CD4-positive, alpha-beta T cell treated with Interleukin-6 at 100 ng/mL for 8 hours (primary cell): Measurements from ENCODE around the gene OR51B5.
"Not testable (repeated sequence)": the region's sequence is repeated elsewhere in the genome, so short reads cannot be mapped to it uniquely, and the experiment has no call there.

ENCODE experiments used
- DNase-seq: peaks from one replicate; pipeline ENCODE4 v3.0.0-alpha.2; 2020; ENCODE audit warnings: mixed read lengths, low spot score

The OR51B5 gene

DNA sequence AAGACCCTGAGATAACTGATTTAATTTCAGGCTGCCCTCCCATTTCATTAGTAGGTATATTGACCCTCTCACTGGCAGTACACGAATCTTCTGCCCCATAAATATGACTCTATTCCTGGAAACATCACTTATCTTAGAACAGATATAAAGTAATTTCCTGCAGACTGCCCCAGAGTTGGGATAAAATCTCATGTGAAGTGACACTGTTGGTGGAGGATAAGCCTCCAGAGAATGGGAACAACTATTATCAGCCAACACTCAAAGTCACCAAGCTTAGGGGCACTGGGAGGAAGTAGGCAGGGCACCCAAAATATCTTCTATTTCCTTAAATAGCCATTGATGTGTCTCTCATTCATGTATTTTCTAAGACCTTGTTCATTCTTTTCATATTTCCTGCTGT is 8.2 kb downstream of the OR51B5 start:
- no peak for DNase-seq

DNA sequence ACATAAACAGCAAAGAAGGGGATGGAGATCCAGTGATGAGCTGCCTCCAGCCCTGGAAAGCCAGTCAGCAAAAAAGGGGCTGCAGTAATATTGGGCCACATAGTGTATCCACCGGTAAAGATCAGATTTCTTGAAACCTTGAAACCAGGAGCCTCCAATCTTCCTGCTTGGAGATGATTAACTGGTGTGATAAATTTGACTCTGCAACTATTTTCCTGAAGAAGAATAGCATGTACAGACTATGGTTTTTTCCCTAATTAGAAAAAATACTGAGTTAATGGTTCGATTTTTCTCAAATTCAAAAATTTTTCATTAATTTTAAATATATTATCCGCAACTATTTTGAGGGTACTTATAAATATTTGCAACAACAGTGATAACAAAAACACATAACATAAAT is 19.1 kb downstream of the OR51B5 start, which contains the start of gene OR51B2:
Gene OR51B2 (minus strand): TSS at position 101 of the 400 bp plus-strand sequence. CDS start 0 bp downstream, at position 101.
- no peak for DNase-seq

DNA sequence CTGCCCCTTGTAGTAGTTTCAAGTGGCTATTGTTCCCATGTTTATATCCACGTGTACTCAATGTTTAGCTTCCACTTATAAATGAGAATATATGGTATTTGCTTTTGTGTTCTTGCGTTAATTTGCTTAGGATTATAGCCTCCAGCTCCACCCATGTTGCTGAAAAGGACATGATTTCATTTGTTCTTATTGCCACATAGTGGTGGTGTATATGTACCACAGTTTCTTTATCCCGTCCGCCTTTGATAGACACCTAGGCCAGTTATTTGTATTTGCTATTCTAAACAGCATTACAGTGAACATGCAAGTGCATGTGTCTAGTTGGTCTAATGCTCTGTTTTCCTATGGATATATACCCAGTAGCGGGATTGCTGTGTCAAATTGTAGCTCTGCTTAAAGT is 26.0 kb downstream of the OR51B5 start:
- DNase-seq: no peak

GRCh38 chr11:5313326-5314023 is 29.8 kb downstream of the OR51B5 start:
- DNase-seq: not testable (repeated sequence)

DNA sequence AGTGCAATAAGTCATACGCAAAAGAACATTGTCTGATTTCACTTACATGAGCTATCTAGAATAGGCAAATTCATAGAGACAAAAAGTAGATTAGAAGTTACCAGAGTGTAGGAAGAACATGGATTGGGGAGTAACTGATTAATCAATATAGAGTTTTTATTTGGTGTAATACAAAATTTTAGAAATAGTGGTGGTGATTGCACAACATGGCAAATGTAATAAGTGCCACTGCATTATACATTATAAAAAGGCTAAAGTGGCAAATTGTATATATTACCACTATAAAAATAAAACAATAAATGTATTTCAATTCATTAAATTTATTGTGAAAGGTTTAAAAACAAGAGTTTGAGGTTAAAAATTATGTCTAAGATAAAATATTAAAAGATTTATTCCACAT is 32.9 kb downstream of the OR51B5 start:
- DNase-seq: no peak

DNA sequence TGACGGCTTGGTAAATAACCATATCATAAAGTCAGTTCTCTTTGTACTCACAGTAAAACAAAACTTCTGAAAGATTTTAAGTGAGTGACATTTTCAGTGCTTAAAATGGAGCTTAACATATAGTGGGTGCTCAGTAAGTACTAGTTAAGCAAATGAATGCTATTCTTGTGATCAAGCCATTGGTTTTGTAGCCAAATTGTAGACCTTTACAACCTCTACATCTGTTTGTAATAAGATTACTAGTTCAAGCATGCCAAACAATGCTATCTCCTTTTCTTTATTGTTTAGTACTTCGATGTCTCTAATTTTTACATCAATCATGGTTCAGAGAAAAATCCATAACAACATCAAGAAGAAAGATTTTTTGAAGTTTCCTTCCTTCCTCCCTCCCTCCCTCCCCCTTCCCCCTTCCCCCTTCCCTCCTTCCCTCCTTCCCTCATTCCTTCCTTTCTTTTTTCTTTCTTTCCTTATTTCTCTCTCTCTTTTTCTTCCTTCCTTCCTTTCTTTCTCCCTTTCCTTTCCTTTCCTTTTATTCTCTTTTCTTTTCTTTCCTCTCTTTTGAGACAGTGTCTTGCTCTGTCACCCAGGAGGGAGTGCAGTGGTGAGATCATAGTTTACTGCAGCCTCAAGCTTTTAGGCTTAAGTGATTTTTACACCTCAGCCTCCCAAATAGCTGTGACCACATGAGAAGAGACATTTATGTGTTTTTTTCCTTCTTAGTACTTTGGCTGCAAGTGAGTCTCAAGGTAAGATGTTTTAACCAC is 35.9 kb downstream of the OR51B5 start:
- DNase-seq: no peak

GRCh38 chr11:5304046-5304445 is 39.3 kb downstream of the OR51B5 start:
- no peak for DNase-seq

- DNase-seq: no peak
Observed at GRCh38 chr11:5303626-5304025, 39.7 kb downstream of the OR51B5 start.

GRCh38 chr11:5301846-5302245 is 41.5 kb downstream of the OR51B5 start, which contains the start of gene OR51B4:
Gene OR51B4 (minus strand): TSS chr11:5301946. CDS start chr11:5301946, 0 bp downstream.
- no peak for DNase-seq

GRCh38 chr11:5300251-5300650 is 43.1 kb downstream of the OR51B5 start:
- no peak for DNase-seq

DNA sequence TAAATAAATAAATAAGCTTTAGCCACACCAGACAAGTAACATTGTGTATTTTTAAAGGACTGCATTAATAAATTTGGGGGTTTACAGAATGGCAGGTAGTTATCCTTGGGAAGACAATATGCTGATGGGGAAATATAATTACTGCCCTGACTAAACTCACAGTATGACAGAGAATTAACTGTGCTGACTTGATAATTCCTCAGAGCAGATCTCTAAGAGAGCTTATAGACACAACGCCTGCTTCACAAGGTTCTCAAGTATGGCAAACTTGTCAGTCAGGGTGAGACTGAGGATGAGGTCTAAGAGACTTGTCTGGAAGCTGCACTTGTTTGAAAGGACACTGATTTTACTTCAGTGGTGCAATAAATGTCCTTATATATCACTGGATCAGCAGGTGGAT is 44.9 kb downstream of the OR51B5 start:
- DNase-seq: no peak

DNA sequence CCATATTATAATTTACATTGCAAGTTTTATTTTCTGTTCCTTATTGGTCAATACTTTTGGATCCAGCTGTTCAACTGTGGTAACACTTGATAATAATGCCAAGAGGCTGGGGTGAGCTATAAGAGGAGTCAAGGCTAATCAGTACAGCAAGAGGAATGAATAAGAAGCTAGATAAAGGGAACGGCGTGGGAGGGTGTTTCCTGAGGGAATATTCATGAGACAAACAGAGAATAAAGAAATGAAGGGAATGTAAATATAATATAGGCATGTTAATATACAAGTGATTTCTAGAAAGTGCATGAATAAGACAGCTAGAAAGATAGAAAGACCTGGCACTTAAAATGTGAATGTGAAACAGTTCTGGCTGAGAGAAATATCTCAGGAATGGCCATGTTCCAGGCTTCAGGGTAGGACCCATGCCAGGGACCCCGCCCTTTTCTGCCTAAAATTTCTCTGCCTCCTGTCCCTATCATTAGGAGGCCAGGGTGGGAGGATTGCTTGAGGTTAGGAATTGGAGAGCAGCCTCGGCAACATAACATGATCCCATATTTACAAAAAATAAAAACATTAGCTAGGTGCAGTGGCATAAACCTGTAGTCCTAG is 45.5 kb downstream of the OR51B5 start:
- no peak for DNase-seq

DNA sequence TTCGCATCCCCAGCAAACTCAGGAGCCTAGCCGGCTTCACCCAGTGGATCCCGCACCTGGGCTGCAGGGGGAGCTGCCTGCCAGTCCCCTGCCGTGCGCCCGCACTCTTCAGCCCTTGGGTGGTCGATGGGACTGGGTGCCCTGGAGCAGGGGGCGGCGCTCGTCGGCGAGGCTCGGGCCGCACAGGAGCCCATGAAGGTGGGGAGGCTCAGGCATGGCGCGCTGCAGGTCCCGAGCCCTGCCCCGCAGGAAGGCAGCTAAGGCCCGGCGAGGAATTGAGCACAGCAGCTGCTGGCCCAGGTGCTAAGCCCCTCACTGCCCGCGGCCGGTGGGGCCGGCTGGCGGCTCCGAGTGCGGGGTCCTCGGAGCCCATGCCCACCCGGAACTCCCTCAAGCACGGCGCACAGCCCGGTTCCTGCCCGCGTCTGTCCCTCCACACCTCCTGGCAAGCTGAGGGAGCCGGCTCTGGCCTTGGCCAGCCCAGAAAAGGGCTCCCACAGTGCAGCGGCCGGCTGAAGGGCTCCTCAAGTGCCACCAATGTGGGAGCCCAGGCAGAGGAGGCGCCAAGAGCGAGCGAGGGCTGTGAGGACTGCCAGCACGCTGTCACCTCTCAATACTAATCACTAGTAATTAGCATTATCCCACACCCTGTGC is 48.9 kb downstream of the OR51B5 start:
- not testable (repeated sequence) for DNase-seq

- no peak for DNase-seq
Observed at GRCh38 chr11:5293028-5293427, 50.3 kb downstream of the OR51B5 start.
